GM06990 (cell line): ENCODE measurements around the gene CD9.
"Not testable (repeated sequence)": the region's sequence is repeated elsewhere in the genome, so short reads cannot be mapped to it uniquely, and the experiment has no call there.

Experiments
- DNase-seq: peaks from one replicate; pipeline ENCODE4 v3.0.0-alpha.2; 2011; ENCODE audit not compliant: insufficient read length; ENCODE audit errors: extremely low read depth
- H3K27me3 ChIP-seq: replicated peaks from 2 replicates; pipeline ENCODE4 v1.6.0; 2011; ENCODE audit warnings: low read length; ENCODE audit not compliant: control insufficient read depth, insufficient read depth
- H3K36me3 ChIP-seq: 2 replicates; pipeline ENCODE4 v1.5.1; 2011; ENCODE audit warnings: low read length; ENCODE audit not compliant: control insufficient read depth, insufficient read depth
- H3K4me3 ChIP-seq: replicated peaks from 2 replicates; pipeline ENCODE4 v1.5.1; 2011; ENCODE audit warnings: low read depth, mild to moderate bottlenecking, control low read depth, low read length
- CTCF ChIP-seq: IDR thresholded peaks from 2 replicates; pipeline ENCODE4 v1.5.1; 2011; ENCODE audit warnings: low read length, control low read depth, mild to moderate bottlenecking, inconsistent platforms; ENCODE audit not compliant: insufficient read depth, poor library complexity, severe bottlenecking

CD9 gene

GRCh38 chr12:6200256-6201212 lies at the start of gene CD9:
TSS of gene CD9 (plus strand) at chr12:6200400. CDS start at chr12:6200500, 100 bp downstream.
- no peak for DNase-seq
- TF ChIP-seq CTCF, result no peak
- peaks cover 12% of the 10 kb centered on the region for H3K27me3 ChIP-seq
- peak within 1 kb of the TSS; percentile 44 for H3K4me3 ChIP-seq
- no peaks in the 10 kb centered on the region for H3K36me3 ChIP-seq

- DNase-seq, result no peak
- no peak for TF ChIP-seq CTCF
- H3K27me3 ChIP-seq, result no peaks in the 10 kb centered on the region
- no peak overlapping the region for H3K4me3 ChIP-seq
- H3K36me3 ChIP-seq, result no peaks in the 10 kb centered on the region
Observed at GRCh38 chr12:6154730-6155459, 45.3 kb upstream of the CD9 start.

GRCh38 chr12:6157482-6157881 lies 42.7 kb upstream of the CD9 start:
- no peak for DNase-seq
- no peak for TF ChIP-seq CTCF
- H3K27me3 ChIP-seq, result no peaks in the 10 kb centered on the region
- no peak overlapping the region for H3K4me3 ChIP-seq
- H3K36me3 ChIP-seq, result no peaks in the 10 kb centered on the region

- TF ChIP-seq CTCF, result no peak
- Histone ChIP-seq H3K27me3 (no peaks in the 10 kb centered on the region), H3K36me3 (no peaks in the 10 kb centered on the region), H3K4me3 (no peak overlapping the region)
- DNase-seq, result no peak
Observed at GRCh38 chr12:6158255-6158654, 41.9 kb upstream of the CD9 start.

- no peaks in the 10 kb centered on the region for H3K27me3 ChIP-seq
- no peak overlapping the region for H3K4me3 ChIP-seq
- DNase-seq, result no peak
- no peak for TF ChIP-seq CTCF
- no peaks in the 10 kb centered on the region for H3K36me3 ChIP-seq
Observed at GRCh38 chr12:6158749-6159148, 41.5 kb upstream of the CD9 start.

- DNase-seq, H3K36me3 ChIP-seq, H3K27me3 ChIP-seq, H3K4me3 ChIP-seq: not testable (repeated sequence)
Observed at GRCh38 chr12:6159166-6160011, 40.8 kb upstream of the CD9 start.

- H3K4me3 ChIP-seq, H3K36me3 ChIP-seq, H3K27me3 ChIP-seq, DNase-seq: not testable (repeated sequence)
Observed at GRCh38 chr12:6160049-6160649, 40.1 kb upstream of the CD9 start.
